Fibroblast of mammary gland (primary cell): ENCODE measurements around the gene NT5DC2.

ENCODE experiments used
- DNase-seq: peaks from one replicate; pipeline ENCODE4 v3.0.0-alpha.2; 2010; ENCODE audit warnings: low read depth
- H3K4me3 ChIP-seq: 2 replicates; pipeline ENCODE4 v1.5.1; 2011; ENCODE audit warnings: low read depth, mild to moderate bottlenecking, low read length, moderate library complexity; ENCODE audit not compliant: control insufficient read depth
- TF ChIP-seq, protein P1 (sequence below): conservative IDR thresholded peaks from 2 replicates; pipeline ENCODE4 v1.5.1; 2011; ENCODE audit warnings: low read depth, low read length, inconsistent platforms; ENCODE audit not compliant: control insufficient read depth, insufficient read depth

Gene NT5DC2

DNA sequence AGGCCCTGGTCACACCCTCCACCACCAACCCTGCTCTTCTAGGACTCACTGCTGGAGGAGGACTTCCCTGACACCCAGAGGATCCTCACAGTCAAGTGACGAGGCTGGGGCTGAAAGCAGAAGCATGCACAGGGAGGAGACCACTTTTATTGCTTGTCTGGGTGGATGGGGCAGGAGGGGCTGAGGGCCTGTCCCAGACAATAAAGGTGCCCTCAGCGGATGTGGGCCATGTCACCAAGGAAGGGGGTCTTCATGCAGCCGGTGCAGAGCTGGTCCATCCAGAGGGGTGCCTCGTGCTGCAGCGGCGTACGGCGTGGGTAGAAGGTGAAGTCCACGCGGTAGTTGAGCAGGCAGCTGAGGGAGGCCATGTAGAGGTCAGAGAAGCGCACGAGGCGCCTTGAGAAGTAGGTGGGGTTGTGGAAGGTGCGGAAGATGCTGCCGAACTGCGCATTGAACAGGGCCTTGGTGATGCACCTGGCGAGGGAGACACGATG lies 9.4 kb downstream of the NT5DC2 start:
- H3K4me3 ChIP-seq: no peak overlapping the region
- no peak for DNase-seq
- TF ChIP-seq, protein P1, sequence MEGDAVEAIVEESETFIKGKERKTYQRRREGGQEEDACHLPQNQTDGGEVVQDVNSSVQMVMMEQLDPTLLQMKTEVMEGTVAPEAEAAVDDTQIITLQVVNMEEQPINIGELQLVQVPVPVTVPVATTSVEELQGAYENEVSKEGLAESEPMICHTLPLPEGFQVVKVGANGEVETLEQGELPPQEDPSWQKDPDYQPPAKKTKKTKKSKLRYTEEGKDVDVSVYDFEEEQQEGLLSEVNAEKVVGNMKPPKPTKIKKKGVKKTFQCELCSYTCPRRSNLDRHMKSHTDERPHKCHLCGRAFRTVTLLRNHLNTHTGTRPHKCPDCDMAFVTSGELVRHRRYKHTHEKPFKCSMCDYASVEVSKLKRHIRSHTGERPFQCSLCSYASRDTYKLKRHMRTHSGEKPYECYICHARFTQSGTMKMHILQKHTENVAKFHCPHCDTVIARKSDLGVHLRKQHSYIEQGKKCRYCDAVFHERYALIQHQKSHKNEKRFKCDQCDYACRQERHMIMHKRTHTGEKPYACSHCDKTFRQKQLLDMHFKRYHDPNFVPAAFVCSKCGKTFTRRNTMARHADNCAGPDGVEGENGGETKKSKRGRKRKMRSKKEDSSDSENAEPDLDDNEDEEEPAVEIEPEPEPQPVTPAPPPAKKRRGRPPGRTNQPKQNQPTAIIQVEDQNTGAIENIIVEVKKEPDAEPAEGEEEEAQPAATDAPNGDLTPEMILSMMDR: no peak

DNA sequence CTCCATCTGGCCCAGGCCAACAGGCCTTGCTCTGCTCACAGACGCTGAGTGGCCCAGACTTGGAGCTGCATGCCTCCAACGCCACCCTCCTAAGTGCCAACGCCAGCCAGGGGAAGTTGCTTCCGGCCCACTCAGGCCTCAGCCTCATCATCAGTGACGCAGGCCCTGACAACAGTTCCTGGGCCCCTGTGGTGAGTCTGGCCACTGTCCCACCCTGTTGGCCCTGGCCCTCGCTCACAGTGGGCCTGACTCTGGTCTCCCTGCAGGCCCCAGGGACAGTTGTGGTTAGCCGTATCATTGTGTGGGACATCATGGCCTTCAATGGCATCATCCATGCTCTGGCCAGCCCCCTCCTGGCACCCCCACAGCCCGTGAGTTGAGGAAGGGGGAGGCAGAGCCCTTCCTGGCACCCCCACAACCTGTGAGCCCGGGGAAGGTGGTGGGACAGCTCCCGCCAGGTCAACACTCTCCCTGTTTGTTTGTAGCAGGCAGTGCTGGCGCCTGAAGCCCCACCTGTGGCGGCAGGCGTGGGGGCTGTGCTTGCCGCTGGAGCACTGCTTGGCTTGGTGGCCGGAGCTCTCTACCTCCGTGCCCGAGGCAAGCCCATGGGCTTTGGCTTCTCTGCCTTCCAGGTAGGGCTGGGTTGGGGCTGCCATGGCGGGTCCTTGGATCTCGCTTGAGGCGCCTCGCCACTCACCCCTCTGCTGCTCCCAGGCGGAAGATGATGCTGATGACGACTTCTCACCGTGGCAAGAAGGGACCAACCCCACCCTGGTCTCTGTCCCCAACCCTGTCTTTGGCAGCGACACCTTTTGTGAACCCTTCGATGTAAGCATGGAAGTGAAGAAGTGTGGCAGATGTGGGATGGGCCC lies 10.0 kb downstream of the NT5DC2 start:
- H3K4me3 ChIP-seq: no peak overlapping the region
- no peak for DNase-seq
- TF ChIP-seq, protein P1: no peak

DNA sequence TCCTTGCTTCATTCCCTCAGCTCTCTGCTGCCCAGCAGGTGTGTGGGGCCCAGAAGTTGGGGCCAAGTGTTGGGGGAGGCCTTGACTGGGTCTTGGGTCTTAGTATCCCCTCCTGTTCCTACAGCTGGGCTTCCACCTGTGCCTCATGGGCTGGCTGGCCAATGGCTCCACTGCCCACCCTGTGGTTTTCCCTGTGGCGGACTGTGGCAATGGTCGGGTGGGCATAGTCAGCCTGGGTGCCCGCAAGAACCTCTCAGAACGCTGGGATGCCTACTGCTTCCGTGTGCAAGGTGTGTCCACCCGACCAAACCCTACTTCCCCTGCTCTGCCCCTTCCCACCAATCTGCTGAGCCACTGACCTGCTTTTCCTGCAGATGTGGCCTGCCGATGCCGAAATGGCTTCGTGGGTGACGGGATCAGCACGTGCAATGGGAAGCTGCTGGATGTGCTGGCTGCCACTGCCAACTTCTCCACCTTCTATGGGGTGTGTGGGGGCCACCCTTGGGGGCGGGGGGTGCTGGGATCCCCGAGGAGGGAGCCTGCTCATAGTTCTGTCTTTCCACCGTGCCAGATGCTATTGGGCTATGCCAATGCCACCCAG lies 10.9 kb downstream of the NT5DC2 start:
- no peak for DNase-seq
- TF ChIP-seq, protein P1: no peak
- H3K4me3 ChIP-seq: no peak overlapping the region

DNA sequence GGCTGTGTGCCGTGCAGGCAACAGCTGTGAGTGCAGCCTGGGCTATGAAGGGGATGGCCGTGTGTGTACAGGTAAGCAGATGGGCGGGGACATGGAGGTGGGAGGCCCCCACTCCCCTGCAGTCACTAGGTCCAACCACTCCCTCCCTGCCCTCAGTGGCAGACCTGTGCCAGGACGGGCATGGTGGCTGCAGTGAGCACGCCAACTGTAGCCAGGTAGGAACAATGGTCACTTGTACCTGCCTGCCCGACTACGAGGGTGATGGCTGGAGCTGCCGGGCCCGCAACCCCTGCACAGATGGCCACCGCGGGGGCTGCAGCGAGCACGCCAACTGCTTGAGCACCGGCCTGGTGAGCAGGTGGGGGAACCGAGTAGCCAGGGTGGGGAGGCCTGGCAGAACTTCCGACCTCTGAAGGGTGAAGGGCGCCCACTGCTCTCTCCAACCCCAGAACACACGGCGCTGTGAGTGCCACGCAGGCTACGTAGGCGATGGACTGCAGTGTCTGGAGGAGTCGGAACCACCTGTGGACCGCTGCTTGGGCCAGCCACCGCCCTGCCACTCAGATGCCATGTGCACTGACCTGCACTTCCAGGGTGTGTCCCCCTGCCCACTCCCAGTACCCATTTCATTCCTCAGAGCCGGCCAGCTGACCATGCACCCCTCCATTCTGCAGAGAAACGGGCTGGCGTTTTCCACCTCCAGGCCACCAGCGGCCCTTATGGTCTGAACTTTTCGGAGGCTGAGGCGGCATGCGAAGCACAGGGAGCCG lies 11.6 kb downstream of the NT5DC2 start:
- DNase-seq: no peak
- no peak overlapping the region for H3K4me3 ChIP-seq
- TF ChIP-seq, protein P1: no peak

DNA sequence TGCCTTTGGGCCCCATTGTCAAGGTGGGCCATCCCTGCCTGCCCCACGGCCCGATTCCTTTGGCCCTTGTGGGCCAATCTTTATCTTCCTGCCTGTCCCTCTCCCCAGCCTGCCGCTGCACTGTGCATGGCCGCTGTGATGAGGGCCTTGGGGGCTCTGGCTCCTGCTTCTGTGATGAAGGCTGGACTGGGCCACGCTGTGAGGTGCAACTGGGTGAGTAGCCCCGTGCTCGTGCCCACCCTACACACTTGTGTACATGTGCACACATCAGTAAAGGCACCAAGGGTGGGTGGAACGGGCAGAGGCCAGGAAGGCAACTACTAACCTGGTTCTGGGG lies 12.2 kb downstream of the NT5DC2 start:
- no peak overlapping the region for H3K4me3 ChIP-seq
- TF ChIP-seq, protein P1: no peak
- no peak for DNase-seq

DNA sequence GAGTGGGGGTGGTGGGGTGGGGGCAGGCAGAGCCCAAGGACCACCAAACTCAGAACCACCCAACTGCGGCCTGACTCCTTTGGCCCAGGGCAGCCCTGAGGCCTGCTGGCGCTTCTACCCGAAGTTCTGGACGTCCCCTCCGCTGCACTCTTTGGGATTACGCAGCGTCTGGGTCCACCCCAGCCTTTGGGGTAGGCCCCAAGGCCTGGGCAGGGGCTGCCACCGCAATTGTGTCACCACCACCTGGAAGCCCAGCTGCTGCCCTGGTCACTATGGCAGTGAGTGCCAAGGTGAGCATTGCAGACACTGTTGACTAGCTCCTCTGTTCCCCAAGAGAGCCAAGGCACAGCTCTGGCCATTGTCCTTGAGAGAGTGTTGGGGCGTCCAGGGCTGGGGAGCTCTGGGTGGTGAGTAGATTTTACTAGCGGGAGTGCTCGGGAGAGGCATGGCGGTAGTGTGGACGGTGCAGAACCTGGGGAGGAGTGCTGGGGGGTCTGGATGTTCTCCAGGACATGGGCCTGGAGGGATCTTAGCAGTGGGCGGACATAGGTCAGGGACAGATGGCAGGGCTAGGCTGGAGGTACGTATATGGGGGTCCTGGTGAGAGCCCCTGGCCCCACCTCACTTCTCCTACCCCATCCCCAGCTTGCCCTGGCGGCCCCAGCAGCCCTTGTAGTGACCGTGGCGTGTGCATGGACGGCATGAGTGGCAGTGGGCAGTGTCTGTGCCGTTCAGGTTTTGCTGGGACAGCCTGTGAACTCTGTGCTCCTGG lies 12.8 kb downstream of the NT5DC2 start:
- TF ChIP-seq, protein P1: no peak
- no peak overlapping the region for H3K4me3 ChIP-seq
- no peak for DNase-seq
